BJ (cell line): ENCODE results near the gene RASAL3. TPM values are rescaled to one million over a fixed set of nuclear protein-coding genes. Genes with fewer than 3 reads are reported as not detected.
"Not testable (repeated sequence)": the region's sequence is repeated elsewhere in the genome, so short reads cannot be mapped to it uniquely, and the experiment has no call there.

Experiments
- CTCF ChIA-PET: fragments of 350-600 bp; formaldehyde crosslinking; extraction: SDS; loops from one replicate; lab custom pipeline; 2021; ENCODE audit warnings: antibody characterized with exemption, inconsistent platforms; lab: Yijun Ruan, JAX
- POLR2A ChIA-PET: fragments of 300-600 bp; sonication (Branson Sonifier 250); formaldehyde crosslinking; extraction: SDS; loops from one replicate; lab custom pipeline; 2021; ENCODE audit warnings: antibody characterized with exemption; lab: Charles Lee
- DNase-seq: peaks from one replicate; pipeline ENCODE4 v3.0.0-alpha.2; 2011; ENCODE audit warnings: low read depth
- H3K27me3 ChIP-seq: 2 replicates; pipeline ENCODE4 v1.6.0; 2011; ENCODE audit warnings: low read length; ENCODE audit not compliant: control insufficient read depth, insufficient read depth
- H3K36me3 ChIP-seq: 2 replicates; pipeline ENCODE4 v1.5.1; 2011; ENCODE audit warnings: low read length; ENCODE audit not compliant: control insufficient read depth, insufficient read depth
- H3K4me3 ChIP-seq: 2 replicates; pipeline ENCODE4 v1.5.1; 2011; ENCODE audit warnings: low read depth, mild to moderate bottlenecking, control low read depth, low read length
- CTCF ChIP-seq: IDR thresholded peaks from 2 replicates; pipeline ENCODE4 v1.5.1; 2011; ENCODE audit warnings: low read depth, mild to moderate bottlenecking, control low read depth, inconsistent platforms, low read length, moderate library complexity; ENCODE audit not compliant: insufficient read depth
- polyA plus RNA-seq: library from polyadenylated mRNA; depleted of rRNA; stranded (reverse); fragments of >200 nt; gene quantifications from 2 replicates; pipeline ENCODE4 v1.2.3, GENCODE V29; 2011

The RASAL3 gene
- polyA plus RNA-seq, 1 experiment, result not detected

- CTCF ChIA-PET, result no interaction called here
- no peaks in the 10 kb centered on the region; the same call in 1 of the 2 replicates for H3K27me3 ChIP-seq
- H3K36me3 ChIP-seq, result no peaks in the 10 kb centered on the region
- POLR2A ChIA-PET, result no interaction called here
- H3K4me3 ChIP-seq, result no peak overlapping the region
- DNase-seq, result no peak
- TF ChIP-seq CTCF, result no peak
Observed at GRCh38 chr19:15476325-15476724, 12.0 kb upstream of the RASAL3 start.

DNA sequence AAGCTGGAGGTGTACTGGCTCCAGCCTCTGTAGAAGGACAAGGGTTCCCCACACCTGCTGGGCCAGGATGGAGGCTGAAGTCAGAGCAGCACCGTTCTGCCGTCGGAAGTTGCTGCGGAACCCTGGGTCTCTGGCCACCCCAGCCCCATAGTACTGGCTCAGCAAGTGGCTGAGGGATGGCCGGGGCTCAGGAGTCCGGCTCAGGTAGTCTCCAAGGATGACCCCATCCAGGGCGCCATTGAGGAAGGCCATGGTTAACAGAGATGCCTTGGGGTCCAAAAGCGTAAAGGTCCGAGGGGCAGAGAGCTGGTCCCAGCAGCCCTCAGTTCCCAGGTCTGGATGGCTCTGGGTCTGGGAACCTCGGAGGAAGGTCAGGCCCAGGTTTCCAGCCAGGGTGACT lies 11.3 kb upstream of the RASAL3 start:
- TF ChIP-seq CTCF, result no peak

GRCh38 chr19:15475169-15475568 lies 10.8 kb upstream of the RASAL3 start:
- no peaks in the 10 kb centered on the region; the same call in 1 of the 2 replicates for H3K27me3 ChIP-seq

More for the DNA sequence above, 11.3 kb upstream of the RASAL3 start:
- Histone ChIP-seq H3K36me3 (no peaks in the 10 kb centered on the region), H3K4me3 (no peak overlapping the region), H3K27me3 (no peaks in the 10 kb centered on the region; the same call in 1 of the 2 replicates)
- POLR2A ChIA-PET, result no interaction called here
- CTCF ChIA-PET, result no interaction called here
- no peak for DNase-seq

GRCh38 chr19:15473821-15474220 lies 9.5 kb upstream of the RASAL3 start:
- POLR2A ChIA-PET, H3K4me3 ChIP-seq, CTCF ChIA-PET, H3K27me3 ChIP-seq, DNase-seq, H3K36me3 ChIP-seq: not testable (repeated sequence)

More at GRCh38 chr19:15475169-15475568, 10.8 kb upstream of the RASAL3 start:
- POLR2A ChIA-PET, result no interaction called here
- no peak for TF ChIP-seq CTCF
- no peak overlapping the region for H3K4me3 ChIP-seq
- no peaks in the 10 kb centered on the region for H3K36me3 ChIP-seq
- CTCF ChIA-PET, result no interaction called here
- no peak for DNase-seq

DNA sequence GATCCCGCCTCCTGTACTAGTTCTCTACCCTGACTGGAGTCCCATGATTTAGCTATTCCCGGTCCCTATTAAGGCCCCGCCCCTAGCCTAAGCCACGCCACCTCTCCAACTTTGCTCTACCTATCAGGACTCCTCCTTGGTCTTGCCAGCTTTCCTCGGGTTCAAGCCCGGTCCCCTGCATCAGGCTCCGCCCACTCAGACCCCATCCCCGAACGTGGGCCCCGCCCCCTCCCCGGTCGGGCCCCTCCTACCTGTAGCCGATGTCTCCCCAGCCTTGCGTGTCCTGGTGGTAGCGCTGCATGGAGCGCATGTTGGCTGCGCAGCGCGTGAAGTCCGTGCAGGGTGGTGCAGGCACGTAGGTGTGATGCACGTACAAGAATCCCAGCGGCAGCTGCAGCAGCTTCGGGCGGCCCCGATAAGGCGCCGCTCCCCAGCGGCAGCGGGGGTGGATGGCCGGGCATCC lies 7.3 kb upstream of the RASAL3 start:
- POLR2A ChIA-PET, result no interaction called here
- no peak for DNase-seq

More for the DNA sequence above, 7.3 kb upstream of the RASAL3 start:
- CTCF ChIA-PET, result no interaction called here
- TF ChIP-seq CTCF, result no peak
- Histone ChIP-seq H3K4me3 (no peak overlapping the region), H3K36me3 (no peaks in the 10 kb centered on the region), H3K27me3 (peaks cover 7% of the 10 kb centered on the region)
